GM18498 (cell line): ENCODE results near the gene SMARCB1.

ENCODE experiments used
- ATAC-seq: cut with Tn5 transposase; IDR thresholded peaks from one replicate; pipeline ENCODE4 v1.9.1; 2021; ENCODE audit warnings: mild to moderate bottlenecking, moderate library complexity; ENCODE audit not compliant: unreplicated experiment

SMARCB1 gene

GRCh38 chr22:23786752-23787599 is at the start of gene SMARCB1:
Gene SMARCB1 (plus strand): TSS chr22:23786966. CDS start chr22:23787170, 204 bp downstream.
- peak; percentile 66 for ATAC-seq

GRCh38 chr22:23737696-23738095 is 49.1 kb upstream of the SMARCB1 start:
- ATAC-seq: no peak

- no peak for ATAC-seq
Measured at GRCh38 chr22:23742505-23743264, 44.1 kb upstream of the SMARCB1 start.

DNA sequence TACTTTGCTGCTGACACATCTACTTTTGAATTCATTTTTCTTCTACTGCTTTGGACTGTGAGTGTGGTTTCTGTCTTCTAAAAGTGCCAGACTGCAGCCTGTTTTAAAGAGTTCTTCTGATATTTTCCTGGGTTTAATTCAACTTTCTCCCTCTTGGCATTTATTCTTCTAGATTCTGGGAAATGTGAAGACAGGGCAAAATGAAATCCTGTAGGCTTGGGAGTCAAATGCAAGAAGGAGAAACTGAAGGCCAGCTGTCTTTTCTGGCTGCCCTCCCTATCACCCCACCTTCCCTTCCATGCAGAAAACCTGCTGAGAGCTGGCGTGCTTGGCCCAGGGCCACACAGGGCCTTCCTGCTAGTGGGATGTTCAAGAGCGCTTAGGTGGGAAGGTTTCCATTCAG is 43.5 kb upstream of the SMARCB1 start:
- no peak for ATAC-seq

DNA sequence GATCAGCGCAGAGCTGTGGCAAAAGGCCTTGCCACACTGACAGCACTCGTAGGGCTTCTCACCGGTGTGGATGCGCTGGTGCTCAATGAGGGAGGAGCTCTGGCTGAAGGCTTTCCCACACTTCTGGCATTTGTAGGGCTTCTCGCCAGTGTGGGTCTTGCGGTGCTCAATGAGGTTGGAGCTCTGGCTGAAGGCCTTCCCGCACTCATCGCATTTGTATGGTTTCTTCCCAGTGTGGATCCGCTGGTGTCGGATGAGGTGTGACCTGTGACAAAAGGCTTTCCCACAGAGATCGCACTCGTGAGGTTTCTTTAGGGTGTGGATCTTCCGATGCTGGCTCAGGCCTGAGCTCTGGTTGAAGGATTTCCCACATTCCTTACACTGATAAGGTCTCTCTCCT is 42.8 kb upstream of the SMARCB1 start:
- no peak for ATAC-seq

- ATAC-seq: no peak
Measured at GRCh38 chr22:23744485-23744884, 42.3 kb upstream of the SMARCB1 start.

GRCh38 chr22:23745791-23746190 is 41.0 kb upstream of the SMARCB1 start:
- no peak for ATAC-seq

GRCh38 chr22:23749841-23750301 is 36.9 kb upstream of the SMARCB1 start:
- ATAC-seq: no peak

GRCh38 chr22:23750367-23750713 is 36.4 kb upstream of the SMARCB1 start:
- ATAC-seq: no peak

DNA sequence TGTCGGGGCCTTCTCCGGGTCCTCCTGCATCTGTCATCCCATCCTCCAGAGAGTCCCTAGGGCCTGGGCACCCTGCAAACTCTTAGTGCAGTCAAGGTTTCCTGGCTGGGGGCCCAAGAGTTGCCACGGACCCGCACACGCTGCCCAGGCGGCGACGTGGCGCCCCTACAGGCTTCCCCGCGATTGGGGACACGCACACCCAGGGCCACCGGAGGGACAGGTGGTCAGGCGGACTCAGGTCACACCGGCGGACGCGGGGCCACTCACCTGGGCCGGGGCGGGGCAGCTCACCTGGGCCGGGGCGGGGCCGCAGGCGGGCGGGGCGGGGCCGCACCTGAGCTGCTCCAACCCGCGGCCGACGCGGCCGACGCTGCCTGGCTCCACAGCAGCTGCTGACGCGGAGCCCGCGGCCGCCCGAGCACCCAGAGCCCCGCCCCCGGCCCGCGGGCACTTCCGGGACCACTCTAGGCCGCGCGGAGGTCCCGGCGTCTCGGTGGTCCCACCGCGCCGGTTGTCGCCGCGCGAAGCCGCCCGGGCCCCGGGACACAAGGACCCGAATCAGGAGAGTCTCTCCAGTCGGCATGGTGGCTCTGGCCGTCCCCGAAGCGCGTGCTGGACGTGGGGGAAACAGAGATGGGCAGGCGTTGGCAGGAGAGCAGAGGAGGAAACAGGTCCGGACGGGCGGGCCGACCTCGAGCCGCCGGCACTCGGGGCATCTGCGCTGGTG is 35.9 kb upstream of the SMARCB1 start, which contains the start of gene ZNF70:
ZNF70 (minus strand) TSS at position 399 of the 727 bp plus-strand sequence. CDS start 5,972 bp downstream, outside the sequence.
- peak; percentile 90 for ATAC-seq

DNA sequence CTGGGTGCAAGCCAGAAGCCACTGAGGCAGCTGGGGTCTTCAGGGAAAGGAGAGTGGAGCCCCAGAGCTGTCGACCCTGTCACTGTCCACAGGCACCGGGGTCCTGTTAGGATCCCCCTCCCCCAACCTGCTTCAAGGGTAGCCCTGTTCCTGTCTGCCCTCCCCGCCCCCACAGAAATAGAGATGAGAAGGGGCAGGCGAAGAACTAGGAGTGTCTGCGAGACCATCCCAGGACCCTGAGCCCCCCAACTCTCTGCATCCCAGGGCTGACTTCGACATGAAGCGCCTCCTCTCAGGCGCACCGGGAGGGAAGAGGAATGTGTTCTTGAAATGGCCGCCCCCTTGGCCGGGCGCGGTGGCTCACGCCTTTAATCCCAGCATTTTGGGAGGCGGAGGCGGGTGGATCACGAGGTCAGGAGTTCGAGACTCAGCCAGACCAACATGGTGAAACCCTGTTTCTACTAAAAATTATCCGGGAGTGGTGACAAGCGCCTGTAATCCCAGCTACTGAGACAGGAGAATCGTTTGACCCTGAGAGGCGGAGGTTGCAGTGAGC is 35.2 kb upstream of the SMARCB1 start:
- ATAC-seq: peak; percentile 39

DNA sequence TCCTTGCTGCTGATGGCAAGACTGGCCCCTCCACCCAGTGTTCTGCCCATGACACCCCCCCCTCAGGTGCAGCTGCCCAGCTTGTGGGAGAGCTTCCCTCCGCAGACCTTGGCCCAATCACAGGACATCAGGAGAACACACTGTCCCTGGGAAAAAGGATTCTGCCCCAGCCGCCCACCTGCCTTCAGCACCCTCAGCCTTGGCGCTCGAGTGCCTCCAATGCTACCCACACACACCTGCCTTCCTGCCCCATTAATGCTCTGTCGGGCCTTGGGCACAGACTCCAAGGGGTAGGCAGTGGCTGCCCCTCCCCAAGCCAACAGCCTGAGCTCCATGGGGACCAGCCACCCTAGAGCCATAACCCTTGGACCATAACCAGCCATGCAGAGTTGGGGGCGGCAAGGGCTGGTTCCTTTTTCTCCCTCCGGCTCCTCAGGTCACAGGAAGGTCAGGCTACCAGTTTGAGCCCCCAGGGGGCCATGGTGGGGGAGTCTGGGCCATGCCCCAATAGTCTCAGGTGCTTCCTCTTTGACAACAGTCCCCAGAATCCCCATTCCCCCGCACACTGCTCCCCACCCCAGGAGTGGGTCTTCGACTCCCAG is 34.6 kb upstream of the SMARCB1 start:
- ATAC-seq: no peak

DNA sequence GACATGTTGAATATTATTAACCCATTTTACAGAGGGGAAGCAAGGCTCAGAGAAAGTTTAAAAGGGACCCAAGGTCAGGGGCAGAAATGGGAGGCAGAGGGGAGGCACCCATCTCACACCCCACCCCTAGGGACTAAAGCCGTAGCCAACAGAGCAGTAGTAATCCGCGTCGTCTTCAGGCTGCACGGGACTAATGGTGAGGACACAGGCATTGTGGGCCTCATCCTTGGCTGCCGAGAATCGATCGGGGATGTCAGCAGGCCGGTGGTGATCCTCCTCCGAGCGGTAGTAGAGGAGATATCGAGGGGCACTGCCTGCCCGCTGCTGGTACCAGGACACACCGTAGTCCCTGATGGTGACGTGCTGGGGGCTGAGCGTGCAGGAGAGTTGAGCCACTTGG is 34.0 kb upstream of the SMARCB1 start:
- no peak for ATAC-seq

DNA sequence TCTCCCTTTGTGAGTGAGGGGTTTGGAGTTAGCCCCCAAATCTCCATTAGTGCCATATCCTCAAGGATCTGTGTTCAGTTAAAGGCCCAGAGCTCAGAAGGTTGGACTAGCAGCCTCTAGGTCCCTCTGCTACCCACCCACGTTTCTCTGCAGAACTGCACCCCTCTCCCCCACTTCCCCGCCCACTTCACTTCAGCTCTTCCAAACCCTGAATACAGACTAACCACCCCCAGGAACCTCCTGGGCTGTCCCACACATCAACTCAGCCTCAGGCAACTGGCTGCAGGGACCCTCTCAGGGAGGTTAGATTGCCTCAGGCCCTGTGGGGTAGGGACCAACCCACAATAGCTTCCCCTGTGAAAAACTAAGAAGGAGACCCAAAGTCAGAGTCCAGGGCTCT is 33.4 kb upstream of the SMARCB1 start:
- ATAC-seq: no peak

DNA sequence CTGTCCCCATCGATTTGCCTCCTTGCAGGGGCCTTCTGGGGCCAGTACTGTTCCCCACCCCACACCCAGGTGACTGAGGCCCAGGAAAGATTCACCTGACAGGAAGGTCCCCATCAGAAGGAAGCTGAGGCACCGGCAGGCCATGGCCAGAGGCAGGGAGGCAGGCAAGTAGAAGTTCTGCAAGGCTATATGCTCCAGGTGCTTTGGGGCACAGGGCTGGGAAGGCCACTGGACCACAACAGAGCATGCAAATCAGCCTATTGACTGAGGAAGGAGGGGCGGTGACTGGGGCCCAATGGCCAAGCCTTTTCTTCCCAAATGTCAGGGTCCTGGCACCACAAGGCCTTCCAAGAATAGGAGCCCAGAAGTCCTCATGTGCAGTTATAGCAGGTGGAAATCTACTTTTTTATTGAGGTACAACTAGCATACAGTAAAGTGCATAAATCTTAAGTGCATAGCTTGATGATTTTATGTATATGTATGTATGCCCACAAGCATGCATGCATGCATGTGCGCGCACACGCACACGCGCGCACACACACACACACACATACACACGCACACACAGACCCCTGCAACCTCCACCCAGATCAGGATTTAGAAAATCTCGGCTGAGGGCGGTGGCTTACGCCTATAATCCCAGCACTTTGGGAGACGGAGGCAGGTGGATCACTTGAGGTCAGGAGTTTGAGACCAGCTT is 32.4 kb upstream of the SMARCB1 start, which contains the start of gene VPREB3:
VPREB3 (minus strand) TSS at position 206 of the 700 bp plus-strand sequence; CDS start at position 144, 62 bp downstream.
- no peak for ATAC-seq

DNA sequence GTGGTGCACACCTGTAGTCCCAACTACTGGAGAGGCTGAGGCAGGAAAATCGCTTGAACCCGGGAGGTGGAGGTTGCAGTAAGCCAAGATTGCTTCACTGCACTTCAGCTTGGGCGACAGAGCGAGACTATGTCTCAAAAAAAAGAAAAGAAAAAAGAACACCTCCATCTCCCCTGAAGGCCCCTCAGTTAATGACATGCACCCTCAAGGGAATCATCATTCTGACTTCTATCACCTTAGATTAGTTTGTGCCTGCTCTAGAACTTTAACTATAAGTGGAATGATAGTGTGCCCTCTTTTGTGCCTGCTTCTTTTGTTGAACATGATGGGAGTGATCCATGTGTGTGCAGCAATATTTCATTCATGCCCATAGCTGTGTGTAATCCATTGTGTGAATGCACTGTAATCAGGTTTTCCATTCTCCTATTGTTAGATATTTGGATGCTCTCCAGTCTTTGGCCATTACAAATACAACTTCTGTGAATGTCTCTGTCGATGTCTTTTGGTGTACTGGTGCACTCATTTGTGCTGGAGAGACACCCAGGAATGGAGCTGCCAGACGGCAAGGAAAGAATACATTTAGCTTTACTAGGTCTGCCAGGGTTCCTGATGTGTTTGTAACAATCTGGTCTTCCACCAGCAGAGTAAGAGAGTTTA is 31.7 kb upstream of the SMARCB1 start:
- ATAC-seq: no peak

DNA sequence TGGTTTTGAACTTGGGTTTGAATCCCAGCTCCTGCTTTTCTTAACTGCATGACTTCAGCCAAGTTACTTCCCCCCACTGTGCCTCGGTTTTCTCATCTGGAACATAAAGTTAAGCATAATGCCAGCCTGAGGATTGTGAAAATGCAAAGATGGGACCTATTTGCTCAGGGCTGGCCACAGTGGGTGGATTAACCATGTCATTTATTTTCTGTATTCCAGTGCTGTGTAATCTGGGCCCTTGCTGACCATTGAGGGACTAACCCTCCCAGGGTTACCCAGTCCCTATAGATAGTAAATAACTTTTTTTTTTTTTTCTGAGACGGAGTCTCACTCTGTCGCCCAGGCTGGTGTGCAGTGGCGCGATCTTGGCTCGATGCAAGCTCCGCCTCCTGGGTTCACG is 31.1 kb upstream of the SMARCB1 start:
- ATAC-seq: no peak

DNA sequence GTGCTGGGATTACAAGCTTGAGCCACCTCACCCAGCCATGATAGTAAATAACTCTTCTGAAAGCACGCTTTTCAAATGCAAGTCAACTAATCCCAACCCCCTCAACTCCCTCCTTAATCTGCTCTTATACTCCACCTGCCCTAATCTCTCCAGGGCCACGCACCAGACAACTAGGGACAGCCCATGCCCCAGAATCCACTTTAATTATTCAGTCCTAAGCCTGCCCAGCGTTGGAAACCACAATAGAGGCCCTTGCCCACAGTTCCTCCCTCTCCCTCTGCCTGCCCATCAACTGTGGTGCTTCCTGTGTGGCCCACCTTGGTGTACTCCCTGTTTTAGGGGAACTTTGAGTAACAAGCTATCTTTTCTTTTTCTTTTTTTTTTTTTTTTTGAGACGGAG is 29.9 kb upstream of the SMARCB1 start:
- no peak for ATAC-seq

- no peak for ATAC-seq
Measured at GRCh38 chr22:23759566-23759965, 27.2 kb upstream of the SMARCB1 start.
